ENCODE results near the gene COMMD7. TPM values are rescaled to one million over a fixed set of nuclear protein-coding genes. Genes with fewer than 3 reads are reported as not detected.
A peak's percentile ranks its signal among the peaks of the same experiment; 100 is the strongest.
"Not testable (repeated sequence)": the region's sequence is repeated elsewhere in the genome, so short reads cannot be mapped to it uniquely, and the experiment has no call there.

The COMMD7 gene
- total RNA-seq, 1 experiment from 2014 or later = 26.7 TPM

GRCh38 chr20:32765230-32765875 is 22.1 kb upstream of the COMMD7 start:
- DNase-seq (ENCODE audit: low read depth) = not testable (repeated sequence)

- no peak for DNase-seq (ENCODE audit: low read depth)
Observed at GRCh38 chr20:32764005-32764960, 21.0 kb upstream of the COMMD7 start.

- DNase-seq (ENCODE audit: low read depth) = no peak
Observed at GRCh38 chr20:32763202-32764004, 20.1 kb upstream of the COMMD7 start.

GRCh38 chr20:32762754-32763201 is 19.5 kb upstream of the COMMD7 start:
- DNase-seq (ENCODE audit: low read depth) = no peak

GRCh38 chr20:32761831-32762753 is 18.8 kb upstream of the COMMD7 start, which contains the start of gene DNMT3B:
Gene DNMT3B, plus strand, starts transcription at chr20:32762385. Its CDS starts 17,939 bp downstream, at chr20:32780324.
- DNase-seq (ENCODE audit: low read depth) = peak; percentile 75

- DNase-seq (ENCODE audit: low read depth) = no peak
Observed at GRCh38 chr20:32761417-32761830, 18.2 kb upstream of the COMMD7 start.

GRCh38 chr20:32756156-32756555 is 12.9 kb upstream of the COMMD7 start:
- no peak for DNase-seq (ENCODE audit: low read depth)

GRCh38 chr20:32753731-32754130 is 10.5 kb upstream of the COMMD7 start:
- DNase-seq (ENCODE audit: low read depth) = no peak

GRCh38 chr20:32752458-32753250 is 9.4 kb upstream of the COMMD7 start:
- peak; percentile 57 for DNase-seq (ENCODE audit: low read depth)

GRCh38 chr20:32751702-32752457 is 8.6 kb upstream of the COMMD7 start:
- no peak for DNase-seq (ENCODE audit: low read depth)

- DNase-seq (ENCODE audit: low read depth) = no peak
Observed at GRCh38 chr20:32751293-32751692, 8.0 kb upstream of the COMMD7 start.

GRCh38 chr20:32749914-32750637 is 6.8 kb upstream of the COMMD7 start:
- DNase-seq (ENCODE audit: low read depth) = no peak

GRCh38 chr20:32742322-32743236 is 688 bp downstream of the COMMD7 start:
- DNase-seq (ENCODE audit: low read depth) = no peak

GRCh38 chr20:32741151-32741550 is 2.1 kb downstream of the COMMD7 start:
- no peak for DNase-seq (ENCODE audit: low read depth)

- DNase-seq (ENCODE audit: low read depth) = peak; percentile 67
Observed at GRCh38 chr20:32737371-32738223, 5.7 kb downstream of the COMMD7 start.

- no peak for DNase-seq (ENCODE audit: low read depth)
Observed at GRCh38 chr20:32731882-32732266, 11.4 kb downstream of the COMMD7 start.

Measured in LHCN-M2 (cell line).